Astrocyte of the cerebellum (primary cell): Measurements from ENCODE around the gene CPA3.

Experiments
- DNase-seq: peaks from one replicate; pipeline ENCODE4 v3.0.0-alpha.2; 2011; ENCODE audit warnings: low read depth
- H3K4me3 ChIP-seq: 2 replicates; pipeline ENCODE4 v1.5.1; 2011; ENCODE audit warnings: mild to moderate bottlenecking, low read depth, low read length, moderate library complexity
- CTCF ChIP-seq: IDR thresholded peaks from 2 replicates; pipeline ENCODE4 v1.5.1; 2012; ENCODE audit warnings: low read length, low read depth, moderate library complexity, mild to moderate bottlenecking; ENCODE audit errors: missing control alignments
- in situ Hi-C: cut with HindIII; loops from 2 replicates; pipeline ENCODE4 v1.10.0; 2017; ENCODE audit warnings: low sequenced_read_pairs

CPA3 gene

GRCh38 chr3:148943506-148944205 is 78.6 kb downstream of the CPA3 start:
- in situ Hi-C loops = no loop called here
- TF ChIP-seq CTCF = peak; percentile 70
- peak; percentile 69 for DNase-seq
- no peak overlapping the region for H3K4me3 ChIP-seq

GRCh38 chr3:148945116-148945515 is 80.0 kb downstream of the CPA3 start:
- in situ Hi-C loops = no loop called here
- no peak for TF ChIP-seq CTCF
- H3K4me3 ChIP-seq = no peak overlapping the region
- no peak for DNase-seq
